ENCODE results near the gene SYT11. TPM values are rescaled to one million over a fixed set of nuclear protein-coding genes. Genes with fewer than 3 reads are reported as not detected.

SYT11 gene, protein sequence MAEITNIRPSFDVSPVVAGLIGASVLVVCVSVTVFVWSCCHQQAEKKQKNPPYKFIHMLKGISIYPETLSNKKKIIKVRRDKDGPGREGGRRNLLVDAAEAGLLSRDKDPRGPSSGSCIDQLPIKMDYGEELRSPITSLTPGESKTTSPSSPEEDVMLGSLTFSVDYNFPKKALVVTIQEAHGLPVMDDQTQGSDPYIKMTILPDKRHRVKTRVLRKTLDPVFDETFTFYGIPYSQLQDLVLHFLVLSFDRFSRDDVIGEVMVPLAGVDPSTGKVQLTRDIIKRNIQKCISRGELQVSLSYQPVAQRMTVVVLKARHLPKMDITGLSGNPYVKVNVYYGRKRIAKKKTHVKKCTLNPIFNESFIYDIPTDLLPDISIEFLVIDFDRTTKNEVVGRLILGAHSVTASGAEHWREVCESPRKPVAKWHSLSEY
- 17.0 and 19.3 TPM in 2 replicates for total RNA-seq

DNA sequence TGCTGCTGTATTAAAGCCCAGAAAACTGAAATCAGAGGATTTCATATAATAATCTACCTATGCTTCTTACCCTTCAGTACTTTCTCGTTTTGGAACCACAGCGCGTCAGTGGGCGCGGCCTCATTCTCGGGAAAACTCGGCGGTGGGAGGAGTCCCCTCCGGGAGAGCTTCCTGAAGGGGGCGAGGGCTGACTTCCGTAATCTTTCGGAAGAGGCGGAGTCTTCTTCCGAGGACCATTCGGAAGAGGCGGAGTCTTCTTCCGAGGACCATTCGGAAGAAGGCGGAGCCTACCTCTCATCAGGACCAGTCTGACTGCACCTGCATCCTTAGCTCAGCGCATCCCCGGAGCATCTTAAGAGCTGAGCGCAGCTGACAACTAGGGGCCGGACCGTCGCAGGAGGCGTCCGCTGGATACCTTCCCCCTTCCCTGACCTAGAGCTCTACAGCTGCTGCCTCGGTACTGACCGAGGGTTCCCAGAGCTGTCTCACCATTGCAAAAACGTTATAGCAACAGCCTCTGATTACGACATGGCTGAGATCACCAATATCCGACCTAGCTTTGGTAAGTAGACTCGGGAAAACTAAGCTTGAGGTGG is at the start of gene SYT11:
TSS of gene SYT11 (plus strand) at position 334 of the 596 bp plus-strand sequence. CDS start at position 529, 195 bp downstream.

DNA sequence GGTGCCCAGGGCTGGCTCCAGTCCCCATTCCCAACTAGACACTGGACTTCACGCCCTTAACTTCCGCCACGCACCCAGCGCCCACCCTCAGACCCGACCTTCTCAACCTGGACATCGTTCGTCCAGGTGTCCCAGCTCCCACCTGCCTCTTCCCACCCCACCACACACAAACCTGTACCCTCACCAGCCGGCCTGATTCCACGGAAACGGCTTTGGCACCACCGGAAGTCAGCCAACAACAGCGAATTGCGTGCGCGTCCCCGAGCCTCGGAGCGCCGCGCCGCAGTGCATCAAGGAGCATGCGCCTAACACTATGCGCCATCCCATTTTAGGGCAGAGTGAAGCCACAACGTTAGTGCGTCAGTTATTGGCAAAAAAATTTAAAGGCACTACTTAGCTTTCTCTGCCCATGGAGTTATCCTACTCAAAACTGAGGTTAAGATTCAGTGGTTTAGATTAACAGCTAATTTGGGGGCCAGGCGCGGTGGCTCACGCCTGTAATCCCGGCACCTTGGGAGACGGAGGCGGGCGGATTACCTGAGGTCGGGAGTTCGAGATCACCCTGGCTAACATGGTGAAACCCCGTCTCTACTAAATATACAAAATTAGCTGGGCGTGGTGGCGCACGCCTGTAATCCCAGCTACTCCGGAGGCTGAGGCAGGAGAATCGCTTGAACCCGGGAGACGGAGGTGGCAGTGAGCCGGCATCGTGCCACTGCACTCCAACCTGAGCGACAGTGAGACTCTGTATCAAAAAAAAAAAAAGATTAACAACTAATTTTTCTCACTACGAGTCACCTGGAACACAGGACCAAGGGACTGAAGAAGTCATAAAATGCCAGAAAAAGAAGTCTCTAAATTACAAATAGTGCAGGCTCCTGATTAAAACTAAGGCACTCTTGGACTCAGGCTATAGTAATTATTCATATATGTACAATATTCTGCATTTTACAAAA is 2.1 kb upstream of the SYT11 start, which contains the start of gene GON4L:
TSS of gene GON4L (minus strand) at position 240 of the 956 bp plus-strand sequence. CDS start 3,434 bp downstream, outside the sequence.

DNA sequence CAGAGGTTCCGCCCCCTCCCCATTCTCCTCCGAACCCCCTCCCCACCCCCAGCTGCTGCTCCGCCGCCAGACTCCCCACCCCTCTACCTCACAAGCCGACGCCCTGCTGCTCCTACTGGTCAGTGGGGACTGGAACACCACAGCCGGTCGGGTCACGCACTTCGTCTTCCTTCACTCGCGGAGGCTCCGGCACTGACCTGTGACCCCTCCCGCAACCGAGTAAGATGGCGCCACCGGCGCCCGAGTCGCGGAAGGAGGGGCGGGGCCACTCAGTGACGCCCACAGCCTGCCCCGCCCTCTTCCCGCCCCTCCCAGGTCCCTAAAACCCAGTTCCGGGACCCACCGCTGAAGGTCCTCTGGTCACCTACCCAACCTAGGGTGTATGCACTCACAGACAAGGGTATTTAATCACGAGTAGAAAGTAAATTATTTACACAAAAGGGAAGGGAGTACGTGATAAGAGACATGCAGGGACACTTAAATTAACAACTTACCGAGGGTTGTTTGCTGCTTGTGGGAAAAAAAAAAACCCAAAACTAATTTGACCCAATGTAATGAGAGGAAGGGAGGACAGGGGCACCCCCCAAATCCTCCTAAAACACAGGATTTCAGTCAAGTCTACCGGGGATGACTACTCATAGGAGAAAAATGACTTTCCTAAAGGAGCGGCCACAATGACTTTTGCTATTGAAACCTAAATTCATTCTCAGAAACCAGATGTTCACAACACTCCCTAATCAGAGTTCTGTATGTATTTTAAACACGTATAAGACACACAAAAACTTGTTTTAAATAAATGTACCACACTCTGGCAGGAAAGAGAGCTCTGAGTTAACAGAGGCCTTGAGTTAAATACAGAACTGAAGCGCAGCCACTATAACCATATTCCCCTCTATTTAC is 52.0 kb downstream of the SYT11 start, which contains the start of gene RIT1:
TSS of gene RIT1 (minus strand) at position 194 of the 900 bp plus-strand sequence. CDS start 588 bp downstream, outside the sequence.

DNA sequence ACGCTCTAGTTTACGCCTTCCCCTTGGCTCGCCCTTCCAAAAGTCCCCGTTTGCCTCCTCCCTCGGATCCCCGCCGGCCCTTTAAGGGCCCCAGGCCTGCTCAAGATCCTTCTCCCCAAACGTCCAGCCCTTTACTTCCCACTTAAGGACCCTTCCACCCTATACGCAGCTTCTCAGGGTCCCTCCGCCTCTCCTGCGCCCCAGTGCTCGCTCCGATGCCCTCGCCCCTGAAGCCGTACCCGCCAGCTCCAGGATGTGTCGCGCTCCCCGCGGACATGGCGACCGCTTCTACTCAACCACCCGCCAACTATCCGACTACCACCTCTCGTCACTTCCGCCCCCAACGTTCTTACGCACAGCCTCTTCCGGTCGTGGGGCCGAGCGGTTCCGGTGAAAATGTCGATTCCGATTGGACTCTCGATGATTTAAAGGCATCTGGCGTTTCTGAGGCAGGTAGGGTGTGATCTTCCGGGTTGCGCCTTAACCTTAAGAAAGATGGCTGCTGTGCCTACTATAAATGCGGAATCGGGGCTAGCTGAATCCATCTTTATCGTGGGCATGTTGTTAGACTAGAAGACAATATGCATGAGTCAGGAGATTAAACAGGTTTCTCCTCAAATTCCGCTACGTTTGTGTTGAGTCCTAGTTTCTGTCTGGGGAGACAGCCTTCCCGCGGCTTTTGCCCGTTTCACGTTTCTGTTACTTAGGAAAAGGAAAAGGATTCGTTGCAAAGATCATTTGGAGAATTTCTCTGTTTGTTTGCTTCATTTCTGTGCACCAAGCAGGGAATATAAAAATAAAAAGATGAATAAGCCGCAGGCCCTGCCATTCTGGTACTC is 74.9 kb downstream of the SYT11 start, which contains the start of gene KHDC4:
TSS of gene KHDC4 (minus strand) at position 317 of the 839 bp plus-strand sequence. CDS start at position 277, 40 bp downstream.

Other genes with a start within 250 kb of the SYT11 start
- 8.3 and 13.3 TPM in 2 replicates for gene MSTO1, start 249.3 kb upstream of the SYT11 start, total RNA-seq
- 24.6 and 34.3 TPM in 2 replicates for gene YY1AP1, start 170.8 kb upstream of the SYT11 start, total RNA-seq
- gene DAP3, start 170.5 kb upstream of the SYT11 start, total RNA-seq = 114 and 117 TPM in 2 replicates
- gene GON4L, start 2.4 kb upstream of the SYT11 start, total RNA-seq = 20.4 and 21.6 TPM in 2 replicates
- 17.9 and 20.8 TPM in 2 replicates for gene RIT1, start 51.8 kb downstream of the SYT11 start, total RNA-seq
- 18.1 and 28.3 TPM in 2 replicates for gene KHDC4, start 74.8 kb downstream of the SYT11 start, total RNA-seq
- not detected in 2 replicates for gene RXFP4, start 82.1 kb downstream of the SYT11 start, total RNA-seq
- 104 and 114 TPM in 2 replicates for gene ARHGEF2, start 119.0 kb downstream of the SYT11 start, total RNA-seq
- gene SSR2, start 161.4 kb downstream of the SYT11 start, total RNA-seq = 633 and 985 TPM in 2 replicates
- gene UBQLN4, start 194.2 kb downstream of the SYT11 start, total RNA-seq = 19.3 and 19.6 TPM in 2 replicates
- 76.1 and 78.7 TPM in 2 replicates for gene LAMTOR2, start 195.2 kb downstream of the SYT11 start, total RNA-seq
- gene RAB25, start 201.6 kb downstream of the SYT11 start, total RNA-seq = not detected in 2 replicates
- 0.58 and 0.71 TPM in 2 replicates for gene MEX3A, start 222.9 kb downstream of the SYT11 start, total RNA-seq

Measured in myometrial cell (primary cell).